Astrocyte (in vitro differentiated cells and primary cell): Measurements from ENCODE around the gene UBE2F. TPM values are rescaled to one million over a fixed set of nuclear protein-coding genes. Genes with fewer than 3 reads are reported as not detected.
"Not testable (repeated sequence)": the region's sequence is repeated elsewhere in the genome, so short reads cannot be mapped to it uniquely, and the experiment has no call there.

Experiments
- DNase-seq: peaks from one replicate; pipeline ENCODE4 v3.0.0-alpha.2; 2010; ENCODE audit warnings: low read depth
- FAIRE-seq: peaks from 2 replicates; lab custom pipeline; 2011; peaks lifted over from hg19 to GRCh38; lab: Jason Lieb, UNC
- H2AFZ ChIP-seq: 2 replicates; pipeline ENCODE4 v1.6.0; 2012; ENCODE audit warnings: low read depth, low read length, inconsistent platforms
- H3K27ac ChIP-seq: 2 replicates; pipeline ENCODE4 v1.5.1; 2011; ENCODE audit warnings: low read depth, low read length, inconsistent platforms
- H3K27me3 ChIP-seq: 2 replicates; pipeline ENCODE4 v1.6.0; 2011; ENCODE audit warnings: low read length, inconsistent platforms; ENCODE audit not compliant: insufficient read depth
- H3K36me3 ChIP-seq: 2 replicates; pipeline ENCODE4 v1.5.1; 2011; ENCODE audit warnings: low read length, inconsistent platforms; ENCODE audit not compliant: insufficient read depth
- H3K4me1 ChIP-seq: 2 replicates; pipeline ENCODE4 v1.5.1; 2011; ENCODE audit warnings: low read length, inconsistent platforms; ENCODE audit not compliant: insufficient read depth
- H3K4me2 ChIP-seq: 2 replicates; pipeline ENCODE4 v1.6.0; 2012; ENCODE audit warnings: low read length, inconsistent platforms
- H3K4me3 ChIP-seq: 2 replicates; pipeline ENCODE4 v1.5.1; 2011; ENCODE audit warnings: low read depth, mild to moderate bottlenecking, low read length, inconsistent platforms; ENCODE audit not compliant: insufficient read depth
- H3K79me2 ChIP-seq: 2 replicates; pipeline ENCODE4 v1.6.0; 2012; ENCODE audit warnings: mild to moderate bottlenecking, low read length, inconsistent platforms; ENCODE audit not compliant: insufficient read depth
- H3K9ac ChIP-seq: 2 replicates; pipeline ENCODE4 v1.6.0; 2012; ENCODE audit warnings: mild to moderate bottlenecking, low read length, inconsistent platforms
- H3K9me3 ChIP-seq: 2 replicates; pipeline ENCODE4 v1.5.1; 2012; ENCODE audit warnings: low read depth, mild to moderate bottlenecking, low read length, inconsistent platforms; ENCODE audit not compliant: insufficient read depth
- H4K20me1 ChIP-seq: 2 replicates; pipeline ENCODE4 v1.6.0; 2012; ENCODE audit warnings: low read length, inconsistent platforms; ENCODE audit not compliant: insufficient read depth
- H3K27ac Mint-ChIP-seq: one replicate; pipeline ENCODE4 v1.8.0; 2021; ENCODE audit warnings: mild to moderate bottlenecking, mixed read lengths; ENCODE audit not compliant: unreplicated experiment
- H3K27me3 Mint-ChIP-seq: one replicate; pipeline ENCODE4 v1.8.0; 2021; ENCODE audit warnings: low read depth, mixed read lengths; ENCODE audit not compliant: unreplicated experiment
- H3K36me3 Mint-ChIP-seq: one replicate; pipeline ENCODE4 v1.8.0; 2021; ENCODE audit warnings: low read depth, mixed read lengths; ENCODE audit not compliant: unreplicated experiment
- H3K4me1 Mint-ChIP-seq: one replicate; pipeline ENCODE4 v1.8.0; 2021; ENCODE audit warnings: low read depth, mixed read lengths; ENCODE audit not compliant: unreplicated experiment
- H3K4me3 Mint-ChIP-seq: one replicate; pipeline ENCODE4 v1.8.0; 2021; ENCODE audit warnings: mild to moderate bottlenecking, moderate library complexity, mixed read lengths; ENCODE audit not compliant: unreplicated experiment
- H3K9me3 Mint-ChIP-seq: one replicate; pipeline ENCODE4 v1.8.0; 2021; ENCODE audit warnings: mild to moderate bottlenecking, mixed read lengths; ENCODE audit not compliant: unreplicated experiment
- CTCF ChIP-seq: IDR thresholded peaks from 2 replicates; pipeline ENCODE4 v1.5.1; 2011; ENCODE audit warnings: low read depth, mild to moderate bottlenecking, inconsistent platforms, low read length, moderate library complexity; ENCODE audit not compliant: insufficient read depth
- EZH2 ChIP-seq: IDR thresholded peaks from 2 replicates; pipeline ENCODE4 v1.6.1; 2012; ENCODE audit warnings: mild to moderate bottlenecking, low read length, inconsistent platforms; ENCODE audit not compliant: insufficient read depth
- total RNA-seq: library from RNA; stranded (reverse); gene quantifications from 2 replicates; pipeline ENCODE4 v1.2.1, GENCODE V29; 2021

The UBE2F gene
- total RNA-seq, 1 donor from 2014 or later: 67.1 TPM

GRCh38 chr2:237964194-237964577 is 2.6 kb upstream of the UBE2F start:
- Mint-ChIP-seq H3K4me1 (peaks cover 11% of the 10 kb centered on the region), H3K9me3 (peaks cover 13% of the 10 kb centered on the region), H3K36me3 (no peaks in the 10 kb centered on the region), H3K27me3 (no peaks in the 10 kb centered on the region), H3K27ac (no peak overlapping the region), H3K4me3 (no peak overlapping the region)
- H3K9ac ChIP-seq: no peak overlapping the region
- H3K9me3 ChIP-seq: peaks cover 21% of the 10 kb centered on the region
- H3K4me3 ChIP-seq: no peak overlapping the region
- H3K79me2 ChIP-seq: peaks cover 20% of the 10 kb centered on the region
- no peaks in the 10 kb centered on the region for H3K36me3 ChIP-seq
- H3K4me1 ChIP-seq: peaks cover 16% of the 10 kb centered on the region
- FAIRE-seq (no peak), DNase-seq (no peak)
- no peak for TF ChIP-seq EZH2
- TF ChIP-seq CTCF: no peak
- no peak overlapping the region for H3K4me2 ChIP-seq
- H2AFZ ChIP-seq: no peak overlapping the region
- peaks cover 18% of the 10 kb centered on the region for H4K20me1 ChIP-seq
- H3K27me3 ChIP-seq: no peaks in the 10 kb centered on the region
- H3K27ac ChIP-seq: no peak overlapping the region

- TF ChIP-seq CTCF: no peak
- TF ChIP-seq EZH2: no peak
- peaks cover 16% of the 10 kb centered on the region for H3K4me1 ChIP-seq
- Mint-ChIP-seq H3K27me3 (no peaks in the 10 kb centered on the region), H3K9me3 (peaks cover 13% of the 10 kb centered on the region), H3K4me3 (no peak overlapping the region), H3K4me1 (peaks cover 17% of the 10 kb centered on the region), H3K36me3 (peaks cover 4% of the 10 kb centered on the region), H3K27ac (no peak overlapping the region)
- peak; percentile 94 for DNase-seq
- H3K27me3 ChIP-seq: no peaks in the 10 kb centered on the region
- no peak overlapping the region for H3K9ac ChIP-seq
- no peak overlapping the region for H3K27ac ChIP-seq
- no peak overlapping the region for H3K4me2 ChIP-seq
- H3K4me3 ChIP-seq: no peak overlapping the region
- H3K36me3 ChIP-seq: no peaks in the 10 kb centered on the region
- FAIRE-seq: no peak
- H4K20me1 ChIP-seq: peaks cover 24% of the 10 kb centered on the region
- H2AFZ ChIP-seq: no peak overlapping the region
- H3K9me3 ChIP-seq: peaks cover 21% of the 10 kb centered on the region
- peaks cover 26% of the 10 kb centered on the region for H3K79me2 ChIP-seq
These were observed 2.0 kb upstream of the UBE2F start for GRCh38 chr2:237964578-237965404.

GRCh38 chr2:237965844-237966243 is 970 bp upstream of the UBE2F start:
- peaks cover 13% of the 10 kb centered on the region for H3K9me3 Mint-ChIP-seq
- not testable (repeated sequence) for H3K9ac ChIP-seq, H3K27me3 Mint-ChIP-seq, H3K36me3 ChIP-seq, H3K27me3 ChIP-seq, H3K27ac ChIP-seq, DNase-seq, FAIRE-seq, H3K36me3 Mint-ChIP-seq
- peaks cover 37% of the 10 kb centered on the region for H3K79me2 ChIP-seq
- H4K20me1 ChIP-seq: peaks cover 34% of the 10 kb centered on the region
- peaks cover 21% of the 10 kb centered on the region for H3K9me3 ChIP-seq
- H3K4me1 Mint-ChIP-seq: peaks cover 17% of the 10 kb centered on the region
- peak overlapping the region; percentile 85 for H3K4me3 Mint-ChIP-seq
- H3K4me2 ChIP-seq: peak overlapping the region; percentile 97
- peak overlapping the region; percentile 99 for H2AFZ ChIP-seq
- peaks cover 16% of the 10 kb centered on the region for H3K4me1 ChIP-seq
- peak overlapping the region; percentile 23 for H3K27ac Mint-ChIP-seq
- H3K4me3 ChIP-seq: peak overlapping the region; percentile 81
